ENCODE data around the gene ASPHD2.
"Not testable (repeated sequence)": the region's sequence is repeated elsewhere in the genome, so short reads cannot be mapped to it uniquely, and the experiment has no call there.

The ASPHD2 gene

DNA sequence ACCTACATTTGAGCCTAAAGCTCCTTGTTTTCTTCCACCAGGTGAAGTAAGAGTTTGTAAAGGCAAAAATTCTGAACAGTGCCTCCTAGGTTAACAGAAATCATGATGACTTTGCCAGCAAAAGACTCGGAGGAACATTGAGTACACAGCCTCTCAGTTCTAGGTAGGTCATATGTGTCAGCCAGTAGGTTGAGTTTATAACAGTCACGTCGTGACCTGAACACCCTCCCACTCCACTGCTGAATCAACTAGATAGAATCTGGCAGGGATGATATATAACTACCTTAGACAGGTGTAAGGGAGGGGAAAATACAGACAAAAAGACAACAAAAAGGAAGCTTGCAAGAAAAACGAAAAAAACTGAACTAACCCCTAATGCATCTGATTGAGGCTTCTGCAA, 12.8 kb upstream of the ASPHD2 start:
- no peak for DNase-seq (ENCODE audit: low read depth in 2 of 2, low spot score in 1 of 2)

DNA sequence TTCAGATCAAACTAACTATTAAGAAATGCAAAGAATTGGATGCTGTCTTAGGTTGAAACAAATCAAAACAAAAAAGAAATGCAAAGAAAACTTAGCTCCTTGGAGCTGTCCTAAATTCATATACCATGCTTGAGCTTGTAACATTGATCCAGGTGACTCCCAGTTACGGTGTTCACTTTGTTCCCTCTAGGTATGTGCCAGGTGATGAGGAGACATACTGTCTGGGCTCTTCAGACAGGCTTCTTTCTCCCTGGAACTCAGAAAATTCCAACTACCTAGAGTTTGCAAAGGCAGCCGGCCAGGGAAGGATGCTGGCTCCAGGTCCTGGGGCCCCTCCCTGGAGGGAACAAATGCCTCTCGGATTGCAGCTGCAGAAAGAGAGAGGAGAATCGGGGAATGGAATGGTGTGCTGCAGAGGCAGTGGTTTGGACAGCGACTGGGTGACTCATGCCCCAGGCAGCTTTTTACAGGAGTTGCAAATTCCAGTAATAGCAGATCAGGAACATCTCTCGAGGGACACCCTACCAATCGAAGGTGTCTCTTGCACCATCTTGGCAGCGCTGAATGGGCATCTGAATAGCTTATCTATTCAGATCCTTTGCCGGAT, 12.3 kb upstream of the ASPHD2 start:
- no peak for DNase-seq (ENCODE audit: low read depth in 2 of 2, low spot score in 1 of 2)

DNA sequence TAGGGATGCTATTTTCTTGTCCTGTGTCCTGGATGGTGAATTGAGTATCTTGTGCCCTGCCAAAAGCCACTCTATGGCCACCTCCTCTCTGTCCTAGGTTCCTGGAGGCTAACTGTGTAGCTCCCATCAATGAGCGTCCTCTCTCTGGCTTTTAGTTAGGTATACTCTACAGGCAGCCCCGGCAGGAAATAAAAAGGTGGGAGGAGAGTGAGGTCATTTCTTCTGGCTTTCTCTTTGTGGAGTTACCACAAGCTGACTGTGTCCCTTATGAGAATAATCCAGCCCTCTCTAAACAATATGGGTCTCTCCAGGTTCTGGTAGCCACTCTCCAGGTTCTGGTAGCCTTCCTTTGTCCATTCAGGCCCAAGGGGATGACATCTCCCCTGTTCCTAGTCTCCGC, 11.7 kb upstream of the ASPHD2 start:
- no peak for DNase-seq (ENCODE audit: low read depth in 2 of 2, low spot score in 1 of 2)

DNA sequence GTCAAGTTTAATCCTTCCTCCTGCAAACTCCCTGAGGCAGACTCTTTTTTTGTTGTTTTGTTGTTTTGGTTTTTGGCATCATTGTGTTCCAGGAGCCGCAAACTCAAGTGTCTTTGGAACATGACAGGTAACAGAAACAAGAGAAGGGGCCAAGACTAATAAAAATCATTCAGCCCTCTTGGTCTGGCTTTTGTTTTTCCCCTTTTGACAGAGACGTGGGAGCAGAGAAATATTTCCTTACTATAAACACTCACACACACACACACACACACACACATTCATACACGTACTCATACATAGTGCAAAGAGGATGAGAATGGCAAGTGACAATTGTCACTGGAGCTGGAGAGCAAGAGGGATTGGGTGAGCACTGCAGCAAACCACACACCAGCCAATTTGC, 10.4 kb upstream of the ASPHD2 start:
- DNase-seq (ENCODE audit: low read depth in 2 of 2, low spot score in 1 of 2) = no peak

DNA sequence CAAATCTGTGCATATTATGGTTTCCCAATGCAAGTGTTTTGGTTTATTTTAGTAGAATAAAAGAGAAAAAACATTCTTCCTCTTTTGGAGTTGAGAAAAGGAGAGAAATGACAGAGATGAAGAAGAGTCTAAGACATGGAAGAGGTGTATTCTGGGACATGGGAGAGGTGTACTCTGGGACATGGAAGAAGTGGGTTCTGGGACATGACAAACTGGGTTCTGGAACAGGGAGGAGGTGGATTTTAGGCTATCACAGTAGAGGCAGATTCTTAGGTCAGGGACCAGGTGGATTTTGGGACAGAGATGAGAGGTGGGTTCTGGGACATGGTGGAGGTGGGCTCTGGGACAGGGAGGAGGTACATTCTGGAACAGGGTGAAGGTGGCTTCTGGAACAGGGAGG, 2.1 kb upstream of the ASPHD2 start:
- no peak for DNase-seq (ENCODE audit: low read depth in 2 of 2, low spot score in 1 of 2)

DNA sequence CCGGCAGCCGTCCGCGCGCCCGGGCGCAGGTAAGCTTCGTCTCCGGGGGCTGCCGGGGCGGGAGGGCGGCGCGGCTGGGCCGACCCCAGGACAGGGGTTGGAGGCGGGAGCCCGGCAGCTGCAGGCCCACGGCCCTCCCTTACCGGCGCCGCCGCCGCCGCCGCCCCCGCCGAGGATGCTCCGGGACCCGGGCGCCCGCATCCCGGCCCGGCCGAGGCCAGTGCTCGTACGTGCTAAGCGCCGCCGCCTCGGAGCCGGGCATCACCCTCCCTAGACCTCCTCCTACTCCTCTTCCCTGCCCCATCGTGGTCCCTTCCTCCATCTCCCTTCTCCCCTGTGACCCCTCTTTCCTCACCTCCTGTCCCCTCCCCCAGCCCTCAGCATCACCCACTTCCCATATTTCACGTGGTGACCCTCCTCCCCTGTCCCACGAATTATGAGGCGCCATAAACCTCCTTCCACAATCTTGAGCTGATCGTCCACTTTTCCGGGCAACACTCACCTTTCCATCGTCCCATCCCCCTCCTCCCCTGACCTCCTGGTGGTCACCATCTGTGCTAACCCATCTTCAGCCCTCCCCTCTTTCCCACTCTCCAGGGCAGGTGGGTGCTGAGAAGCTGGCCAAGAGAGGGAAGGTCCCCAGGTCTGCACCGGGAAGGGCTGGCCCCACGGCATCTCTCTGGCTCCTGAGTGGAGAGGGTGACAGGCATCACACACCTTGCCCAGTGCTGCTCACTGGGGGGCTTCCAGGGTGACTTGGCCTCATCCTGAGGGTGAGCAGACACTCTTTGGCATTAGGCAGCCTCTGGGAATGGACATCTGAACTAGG, 612 bp downstream of the ASPHD2 start:
- DNase-seq (ENCODE audit: low read depth in 2 of 2, low spot score in 1 of 2) = no peak

DNA sequence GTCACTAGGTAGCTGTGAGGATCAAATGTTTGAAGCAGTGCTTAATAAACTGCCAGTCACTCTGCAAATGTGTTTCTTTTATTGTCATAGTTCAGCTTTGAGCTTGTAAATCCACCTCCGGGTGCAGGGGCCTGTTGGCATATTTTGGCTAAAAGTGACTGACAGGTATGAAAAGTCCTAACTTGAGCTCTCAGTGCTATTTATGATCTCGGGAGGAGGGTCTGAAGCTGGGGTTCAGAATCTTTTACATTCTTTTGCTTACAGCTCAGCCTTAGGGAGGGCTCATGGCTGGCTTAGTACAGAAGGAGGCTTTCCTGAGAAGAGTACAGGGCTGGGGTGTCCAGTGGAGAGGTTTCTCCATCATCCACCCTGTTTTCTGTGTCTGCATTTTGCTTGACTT, 1.5 kb downstream of the ASPHD2 start:
- DNase-seq (ENCODE audit: low read depth in 2 of 2, low spot score in 1 of 2) = no peak

DNA sequence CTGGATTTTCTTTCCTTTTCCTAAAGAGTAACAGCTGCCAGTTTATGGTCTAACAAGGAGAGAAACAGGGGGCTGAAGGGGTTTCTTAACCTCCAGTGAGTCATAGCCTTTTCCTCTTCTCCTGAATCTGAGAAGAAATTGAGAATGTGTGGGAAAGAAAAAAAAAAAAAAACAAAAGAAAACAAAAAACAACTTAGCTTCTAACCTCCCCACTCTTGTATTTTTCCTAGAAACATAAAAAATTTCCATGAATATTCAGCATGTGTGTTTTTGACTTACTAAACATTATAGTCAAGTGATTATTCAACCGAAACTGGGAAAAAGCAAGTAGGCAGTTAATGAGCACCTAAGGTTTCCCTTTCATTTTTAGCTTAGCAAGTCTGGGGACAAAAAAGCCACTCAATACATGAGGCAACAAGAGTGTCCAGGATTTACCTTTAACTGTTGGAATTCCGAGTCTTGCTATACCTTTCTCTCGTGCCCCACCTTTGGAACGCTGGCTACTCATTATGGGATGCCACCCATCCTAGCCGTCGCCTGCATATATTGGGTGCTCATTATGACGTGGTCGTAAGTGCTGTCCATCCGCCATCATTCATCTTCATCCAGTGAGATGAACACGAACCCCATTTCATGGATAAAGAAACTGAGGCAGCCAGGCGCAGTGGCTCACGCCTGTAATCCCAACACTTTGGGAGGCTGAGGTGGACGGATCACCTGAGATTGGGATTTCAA, 2.4 kb downstream of the ASPHD2 start:
- DNase-seq (ENCODE audit: low read depth in 2 of 2, low spot score in 1 of 2) = no peak

DNA sequence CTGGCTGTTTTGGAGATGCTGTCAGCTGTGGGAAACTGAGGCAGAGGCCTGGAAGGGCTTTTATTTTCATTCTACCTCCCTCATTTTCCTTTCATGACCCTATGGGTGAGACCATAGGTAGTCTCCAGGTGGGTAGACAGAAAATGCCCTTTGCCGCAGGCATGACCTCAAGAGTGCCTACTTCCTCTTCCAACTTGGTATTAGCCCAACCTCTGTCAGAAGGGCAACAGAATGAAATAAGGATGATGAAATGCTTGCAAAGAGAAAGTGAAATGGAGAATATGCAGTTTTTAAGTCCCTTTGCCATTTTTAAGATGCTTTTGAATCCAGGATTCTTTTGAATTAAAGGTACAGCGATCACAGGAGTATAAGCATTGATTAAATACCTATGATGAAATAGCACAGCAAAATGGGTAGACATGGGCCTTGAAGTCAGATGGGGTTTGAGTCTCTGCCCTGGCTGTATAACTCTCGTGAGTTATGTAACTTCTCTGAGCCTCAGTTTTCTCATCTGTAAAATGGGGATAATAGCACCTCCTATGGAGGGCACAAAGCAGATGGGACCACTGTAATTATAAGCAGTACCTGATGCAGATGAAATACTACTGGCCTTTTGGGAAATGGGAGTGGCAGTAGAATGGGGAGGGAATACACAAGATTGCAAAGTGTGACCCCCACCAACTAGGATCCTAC, 3.7 kb downstream of the ASPHD2 start:
- DNase-seq (ENCODE audit: low read depth in 2 of 2, low spot score in 1 of 2) = no peak

DNA sequence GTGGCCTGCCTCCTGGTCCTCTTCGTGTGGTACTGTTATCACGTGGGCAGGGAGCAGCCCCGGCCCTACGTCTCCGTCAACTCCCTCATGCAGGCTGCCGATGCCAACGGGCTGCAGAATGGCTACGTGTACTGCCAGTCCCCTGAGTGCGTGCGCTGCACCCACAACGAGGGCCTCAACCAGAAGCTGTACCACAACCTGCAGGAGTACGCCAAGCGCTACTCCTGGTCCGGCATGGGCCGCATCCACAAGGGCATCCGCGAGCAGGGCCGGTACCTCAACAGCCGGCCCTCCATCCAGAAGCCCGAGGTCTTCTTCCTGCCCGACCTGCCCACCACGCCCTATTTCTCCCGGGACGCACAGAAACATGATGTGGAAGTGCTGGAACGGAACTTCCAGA, 4.7 kb downstream of the ASPHD2 start:
- DNase-seq (ENCODE audit: low read depth in 2 of 2, low spot score in 1 of 2) = no peak

DNA sequence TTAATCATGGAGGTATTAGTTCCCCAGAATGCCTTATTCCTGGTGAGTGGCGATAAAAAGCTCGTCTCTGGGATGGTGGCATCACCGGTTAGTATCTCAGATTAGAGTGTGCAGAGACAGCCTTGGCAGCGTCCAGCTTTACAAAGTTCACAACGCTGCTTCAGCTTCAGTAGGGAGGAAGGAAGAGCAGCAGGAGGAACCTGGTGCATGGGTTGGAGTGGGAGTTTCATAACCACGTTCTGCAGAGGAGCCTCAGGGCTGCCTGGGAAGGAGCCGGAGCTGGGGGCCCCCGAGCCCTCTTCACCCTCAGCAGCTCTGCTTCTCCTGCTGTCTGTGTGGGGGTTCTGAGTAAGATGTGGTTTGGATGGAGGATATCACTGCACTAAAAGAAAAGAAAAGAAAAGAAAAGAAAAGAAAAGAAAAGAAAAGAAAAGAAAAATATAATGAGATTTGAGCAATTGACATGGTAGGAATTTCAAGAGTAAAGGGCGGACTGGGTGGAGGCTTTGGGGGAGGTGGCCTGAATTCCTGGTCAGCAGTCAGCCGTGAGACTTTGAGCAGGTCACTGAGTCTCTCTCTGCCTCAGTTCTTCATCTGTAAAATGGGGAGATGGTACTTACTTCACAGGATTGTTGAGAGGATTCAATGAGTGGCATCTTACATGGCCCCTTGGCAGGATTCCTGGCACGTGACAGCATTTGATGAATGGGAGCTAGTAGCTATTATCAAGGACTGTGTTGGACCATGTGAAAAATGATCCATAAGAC, 6.5 kb downstream of the ASPHD2 start:
- DNase-seq (ENCODE audit: low read depth in 2 of 2, low spot score in 1 of 2) = no peak

DNA sequence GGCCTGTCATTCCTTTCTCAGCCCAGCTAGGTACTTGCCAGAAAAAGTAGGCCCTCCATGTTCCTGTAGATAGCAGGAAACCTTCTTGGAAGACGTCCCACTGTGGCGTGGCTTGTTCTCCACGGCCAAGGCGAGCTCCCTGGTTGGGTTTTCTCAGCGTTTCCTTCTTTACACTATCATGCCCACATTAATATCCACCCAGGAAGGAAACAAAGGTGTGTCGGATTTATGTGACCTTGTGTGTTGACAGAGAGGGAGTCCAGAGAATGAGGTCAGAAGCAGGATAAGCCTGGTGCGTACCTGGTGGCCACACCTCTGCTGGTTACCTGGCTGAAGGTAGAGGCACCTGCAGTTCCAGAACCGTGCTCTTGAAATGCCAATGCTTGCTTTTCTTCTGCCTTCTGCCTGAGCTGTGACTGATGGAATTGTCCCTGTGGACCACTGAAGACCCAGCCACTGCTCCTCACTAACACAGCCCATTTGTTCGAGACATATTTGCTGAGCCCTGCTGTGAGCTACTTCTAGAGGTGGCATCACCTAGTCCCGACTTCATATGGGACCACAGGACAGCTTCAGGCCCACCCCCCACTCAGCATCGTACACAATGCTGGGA, 7.9 kb downstream of the ASPHD2 start:
- DNase-seq (ENCODE audit: low read depth in 2 of 2, low spot score in 1 of 2) = no peak

DNA sequence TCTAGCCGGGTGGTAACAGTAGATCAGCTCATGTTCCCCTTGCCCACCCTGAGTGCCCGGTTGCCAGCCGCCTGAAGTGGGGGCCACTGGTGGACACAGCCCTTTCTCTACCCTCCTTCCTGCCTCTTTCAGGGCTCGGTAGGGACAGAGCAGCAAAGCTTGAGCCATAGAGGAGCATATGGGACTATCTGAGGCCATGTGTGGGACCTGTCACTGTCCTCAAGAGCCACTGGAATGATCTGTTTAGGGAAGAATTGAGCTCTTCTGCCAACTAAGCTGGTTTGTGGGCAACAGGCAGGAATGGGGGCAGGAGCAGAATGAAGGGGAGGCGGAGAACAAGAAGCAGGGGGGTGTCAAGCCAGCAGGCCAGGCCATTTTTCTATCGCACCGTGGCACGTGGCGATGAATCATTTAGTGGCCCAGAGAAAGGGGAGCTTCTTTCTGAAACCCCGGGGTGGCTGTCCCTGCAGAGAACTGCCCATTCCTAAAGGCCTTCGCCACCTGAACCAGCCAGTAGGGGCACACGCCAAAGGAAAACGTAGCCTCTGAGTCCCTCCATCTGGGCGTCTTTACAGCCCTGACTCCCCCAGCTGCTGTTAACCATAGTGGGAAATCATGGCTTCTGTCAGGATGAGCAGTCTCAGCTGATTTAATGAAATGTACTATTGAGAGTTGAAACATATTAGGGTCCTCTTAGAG, 8.8 kb downstream of the ASPHD2 start:
- no peak for DNase-seq (ENCODE audit: low read depth in 2 of 2, low spot score in 1 of 2)

DNA sequence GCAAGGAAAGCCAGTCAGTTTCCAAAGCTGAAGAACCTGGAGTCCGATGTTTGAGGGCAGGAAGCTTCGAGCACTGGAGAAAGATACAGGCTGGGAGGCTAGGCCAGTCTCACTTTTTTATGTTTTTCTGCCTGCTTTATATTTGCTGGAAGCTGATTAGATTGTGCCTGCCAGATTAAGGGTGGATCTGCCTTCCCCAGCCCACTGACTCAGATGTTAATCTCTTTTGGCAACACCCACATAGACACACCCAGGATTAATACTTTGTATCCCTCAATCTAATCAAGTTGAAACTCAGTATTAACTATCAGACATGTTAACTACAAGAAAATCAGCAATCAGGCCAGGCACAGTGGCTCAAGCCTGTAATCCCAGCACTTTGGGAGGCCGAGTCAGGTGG, 9.7 kb downstream of the ASPHD2 start:
- not testable (repeated sequence) for DNase-seq (ENCODE audit: low read depth in 2 of 2, low spot score in 1 of 2)

DNA sequence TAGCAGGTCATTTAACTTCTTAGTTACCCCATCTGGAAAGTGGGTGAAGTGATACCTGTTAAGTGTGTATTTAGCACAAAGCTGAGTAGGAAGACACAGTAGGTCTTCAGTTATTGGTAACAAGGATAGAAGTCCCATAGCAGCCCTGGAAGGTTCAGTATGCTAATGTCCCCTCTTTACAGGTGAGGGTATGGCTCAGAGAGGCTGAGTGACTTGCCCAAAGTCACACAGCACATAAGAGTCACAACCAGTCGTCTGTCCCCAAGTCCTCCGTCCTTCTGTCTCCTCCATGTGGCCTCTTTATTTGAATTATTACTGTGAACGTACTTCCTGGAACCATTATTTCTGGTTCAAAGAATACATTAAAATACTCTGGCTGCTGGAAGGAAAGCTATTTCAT, 10.5 kb downstream of the ASPHD2 start:
- DNase-seq (ENCODE audit: low read depth in 2 of 2, low spot score in 1 of 2) = no peak

DNA sequence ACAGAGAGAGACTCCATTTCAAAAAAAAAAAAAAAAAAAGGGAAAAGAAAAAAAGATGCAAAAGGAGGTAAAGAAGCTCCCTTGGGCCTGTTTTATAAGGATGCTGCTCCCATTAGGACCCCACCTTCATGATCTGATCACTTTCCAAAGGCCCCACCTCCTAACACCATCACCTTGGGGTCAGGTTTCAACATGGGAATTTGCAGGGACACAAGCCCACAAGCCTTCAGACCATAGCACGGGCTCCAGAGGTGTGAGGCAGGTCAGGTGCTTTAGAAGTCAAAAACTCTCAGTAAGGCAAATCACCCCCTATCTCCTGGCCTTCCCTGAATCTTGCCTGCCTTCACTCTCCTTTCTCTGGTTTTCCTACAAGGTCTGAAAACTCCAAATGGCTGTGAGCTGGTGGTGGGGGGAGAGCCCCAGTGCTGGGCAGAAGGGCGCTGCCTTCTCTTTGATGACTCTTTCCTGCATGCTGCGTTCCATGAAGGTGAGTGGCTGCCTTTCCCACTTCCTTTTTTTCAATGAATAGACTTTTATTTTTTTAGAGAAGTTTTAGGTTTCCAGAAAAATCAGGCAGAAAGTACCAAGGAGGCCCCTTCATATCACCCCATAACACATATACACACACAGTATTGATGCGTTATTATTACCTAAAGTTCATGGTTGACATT, 13.2 kb downstream of the ASPHD2 start:
- no peak for DNase-seq (ENCODE audit: low read depth in 2 of 2, low spot score in 1 of 2)

DNA sequence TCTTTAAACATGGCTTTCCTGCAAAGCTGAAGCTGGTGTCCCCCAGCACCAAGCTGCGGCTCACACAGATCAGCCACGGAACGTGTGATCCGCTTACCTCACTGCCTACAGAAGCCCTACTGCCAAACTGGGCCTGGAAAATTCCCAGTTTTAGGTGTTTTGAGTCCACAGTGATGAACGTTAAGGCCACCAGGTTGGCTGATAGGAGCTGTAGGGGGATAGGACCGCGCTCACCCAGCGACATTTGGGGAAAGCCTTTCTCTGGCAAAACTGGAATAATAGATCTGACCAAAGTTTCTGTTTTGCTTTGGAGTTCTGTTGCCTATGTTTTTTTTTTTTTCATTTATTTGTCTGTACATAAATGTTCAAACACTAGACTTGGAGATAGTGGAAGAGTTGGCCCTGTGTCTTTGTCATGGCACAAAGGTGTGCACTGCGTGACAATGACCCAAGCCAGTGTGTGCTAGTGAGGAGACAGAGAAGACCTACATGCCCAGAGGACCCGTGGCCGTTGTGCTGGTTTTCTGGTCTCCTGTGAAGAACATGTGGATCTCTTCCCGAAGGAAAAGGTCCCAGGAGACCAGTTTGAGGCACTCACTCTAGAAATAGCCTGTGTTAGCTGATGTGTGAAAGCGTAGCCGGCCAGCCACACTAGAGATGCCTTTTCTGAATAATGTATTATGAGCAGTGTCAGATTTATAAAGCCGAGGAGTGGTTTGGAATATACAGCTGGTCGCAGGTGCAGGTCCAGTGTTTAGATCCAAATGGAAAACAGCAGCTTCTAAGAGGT, 15.0 kb downstream of the ASPHD2 start:
- DNase-seq (ENCODE audit: low read depth in 2 of 2, low spot score in 1 of 2) = no peak

DNA sequence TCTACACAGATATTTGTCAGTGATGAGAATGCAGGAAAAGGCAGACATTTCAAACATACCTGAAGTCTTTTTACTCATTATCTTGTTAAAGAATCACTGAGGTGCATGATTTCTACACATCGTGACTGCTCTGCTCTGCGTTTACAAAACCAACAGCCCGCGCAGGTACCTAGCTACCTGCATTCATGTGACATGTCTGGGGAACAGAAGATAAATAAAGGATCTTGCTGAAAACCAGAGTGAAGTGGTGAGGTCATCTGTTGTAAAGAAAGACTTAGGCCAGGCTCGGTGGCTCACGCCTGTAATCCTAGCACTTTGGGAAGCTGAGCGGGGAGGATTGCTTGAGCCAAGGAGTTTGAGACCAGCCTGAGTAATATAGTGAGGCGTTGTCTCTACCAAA, 15.7 kb downstream of the ASPHD2 start:
- DNase-seq (ENCODE audit: low read depth in 2 of 2, low spot score in 1 of 2) = no peak

Data from stimulated activated CD8-positive, alpha-beta memory T cell treated with anti-CD3 and anti-CD28 coated beads, Interleukin-4, amount 100 ng/mL, for 4 hours (primary cell).